ENCODE data around the gene ARID2.

Gene ARID2

GRCh38 chr12:45828402-45828801 lies 98.9 kb downstream of the ARID2 start:
- Histone ChIP-seq H3K27me3 (ENCODE audit: control insufficient read depth, insufficient read depth, low read length) (no peaks in the 10 kb centered on the region), H3K9me3 (replicated peaks; ENCODE audit: low read length) (no peaks in the 10 kb centered on the region), H3K4me3 (ENCODE audit: low read length) (no peak overlapping the region), H3K36me3 (ENCODE audit: insufficient read depth, low read length) (no peaks in the 10 kb centered on the region), H3K4me2 (ENCODE audit: low read length) (no peak overlapping the region), H3K9ac (ENCODE audit: low read depth, low read length) (no peak overlapping the region), H3K4me1 (ENCODE audit: control insufficient read depth, insufficient read depth, low read length) (no peaks in the 10 kb centered on the region)

GRCh38 chr12:45831590-45831989 lies 102.1 kb downstream of the ARID2 start:
- Histone ChIP-seq H3K36me3 (ENCODE audit: insufficient read depth, low read length) (peaks cover under 1% of the 10 kb centered on the region), H3K27me3 (ENCODE audit: control insufficient read depth, insufficient read depth, low read length) (no peaks in the 10 kb centered on the region), H3K9ac (ENCODE audit: low read depth, low read length) (no peak overlapping the region), H3K9me3 (replicated peaks; ENCODE audit: low read length) (no peaks in the 10 kb centered on the region), H3K4me3 (ENCODE audit: low read length) (no peak overlapping the region), H3K4me1 (ENCODE audit: control insufficient read depth, insufficient read depth, low read length) (no peaks in the 10 kb centered on the region), H3K4me2 (ENCODE audit: low read length) (no peak overlapping the region)

GRCh38 chr12:45833401-45833800 lies 103.9 kb downstream of the ARID2 start:
- Histone ChIP-seq H3K36me3 (ENCODE audit: insufficient read depth, low read length) (peaks cover 4% of the 10 kb centered on the region), H3K9me3 (replicated peaks; ENCODE audit: low read length) (no peaks in the 10 kb centered on the region), H3K4me2 (ENCODE audit: low read length) (no peak overlapping the region), H3K9ac (ENCODE audit: low read depth, low read length) (no peak overlapping the region), H3K4me3 (ENCODE audit: low read length) (no peak overlapping the region), H3K27me3 (ENCODE audit: control insufficient read depth, insufficient read depth, low read length) (no peaks in the 10 kb centered on the region), H3K4me1 (ENCODE audit: control insufficient read depth, insufficient read depth, low read length) (no peaks in the 10 kb centered on the region)

- no peak overlapping the region for H3K4me2 ChIP-seq (ENCODE audit: low read length)
- no peak overlapping the region for H3K9ac ChIP-seq (ENCODE audit: low read depth, low read length)
- H3K9me3 ChIP-seq (replicated peaks; ENCODE audit: low read length): no peaks in the 10 kb centered on the region
- peaks cover 4% of the 10 kb centered on the region for H3K4me1 ChIP-seq (ENCODE audit: control insufficient read depth, insufficient read depth, low read length)
- no peak overlapping the region for H3K4me3 ChIP-seq (ENCODE audit: low read length)
- H3K36me3 ChIP-seq (ENCODE audit: insufficient read depth, low read length): peaks cover 13% of the 10 kb centered on the region
- H3K27me3 ChIP-seq (ENCODE audit: control insufficient read depth, insufficient read depth, low read length): no peaks in the 10 kb centered on the region
These were observed 105.3 kb downstream of the ARID2 start for GRCh38 chr12:45834809-45835208.

GRCh38 chr12:45839917-45840316 lies 110.4 kb downstream of the ARID2 start:
- Histone ChIP-seq H3K4me3 (ENCODE audit: low read length) (no peak overlapping the region), H3K36me3 (ENCODE audit: insufficient read depth, low read length) (peaks cover 24% of the 10 kb centered on the region), H3K4me2 (ENCODE audit: low read length) (no peak overlapping the region), H3K4me1 (ENCODE audit: control insufficient read depth, insufficient read depth, low read length) (peaks cover 5% of the 10 kb centered on the region), H3K9ac (ENCODE audit: low read depth, low read length) (no peak overlapping the region), H3K27me3 (ENCODE audit: control insufficient read depth, insufficient read depth, low read length) (no peaks in the 10 kb centered on the region), H3K9me3 (replicated peaks; ENCODE audit: low read length) (no peaks in the 10 kb centered on the region)

- Histone ChIP-seq H3K4me1 (ENCODE audit: control insufficient read depth, insufficient read depth, low read length) (no peaks in the 10 kb centered on the region), H3K27me3 (ENCODE audit: control insufficient read depth, insufficient read depth, low read length) (no peaks in the 10 kb centered on the region), H3K4me2 (ENCODE audit: low read length) (no peak overlapping the region), H3K9ac (ENCODE audit: low read depth, low read length) (no peak overlapping the region), H3K9me3 (replicated peaks; ENCODE audit: low read length) (no peaks in the 10 kb centered on the region), H3K4me3 (ENCODE audit: low read length) (no peak overlapping the region), H3K36me3 (ENCODE audit: insufficient read depth, low read length) (peaks cover 42% of the 10 kb centered on the region)
These were observed 119.8 kb downstream of the ARID2 start for GRCh38 chr12:45849289-45849688.

- no peaks in the 10 kb centered on the region for H3K9me3 ChIP-seq (replicated peaks; ENCODE audit: low read length)
- peaks cover 42% of the 10 kb centered on the region for H3K36me3 ChIP-seq (ENCODE audit: insufficient read depth, low read length)
- H3K4me1 ChIP-seq (ENCODE audit: control insufficient read depth, insufficient read depth, low read length): no peaks in the 10 kb centered on the region
- no peak overlapping the region for H3K9ac ChIP-seq (ENCODE audit: low read depth, low read length)
- no peaks in the 10 kb centered on the region for H3K27me3 ChIP-seq (ENCODE audit: control insufficient read depth, insufficient read depth, low read length)
- H3K4me2 ChIP-seq (ENCODE audit: low read length): no peak overlapping the region
- no peak overlapping the region for H3K4me3 ChIP-seq (ENCODE audit: low read length)
These were observed 120.8 kb downstream of the ARID2 start for GRCh38 chr12:45850302-45850701.

GRCh38 chr12:45852508-45852907 lies 123.0 kb downstream of the ARID2 start:
- Histone ChIP-seq H3K27me3 (ENCODE audit: control insufficient read depth, insufficient read depth, low read length) (no peaks in the 10 kb centered on the region), H3K9ac (ENCODE audit: low read depth, low read length) (no peak overlapping the region), H3K4me1 (ENCODE audit: control insufficient read depth, insufficient read depth, low read length) (no peaks in the 10 kb centered on the region), H3K36me3 (ENCODE audit: insufficient read depth, low read length) (peaks cover 42% of the 10 kb centered on the region), H3K4me3 (ENCODE audit: low read length) (no peak overlapping the region), H3K9me3 (replicated peaks; ENCODE audit: low read length) (no peaks in the 10 kb centered on the region), H3K4me2 (ENCODE audit: low read length) (no peak overlapping the region)

- Histone ChIP-seq H3K4me1 (ENCODE audit: control insufficient read depth, insufficient read depth, low read length) (no peaks in the 10 kb centered on the region), H3K9ac (ENCODE audit: low read depth, low read length) (no peak overlapping the region), H3K4me3 (ENCODE audit: low read length) (no peak overlapping the region), H3K36me3 (ENCODE audit: insufficient read depth, low read length) (peaks cover 42% of the 10 kb centered on the region), H3K27me3 (ENCODE audit: control insufficient read depth, insufficient read depth, low read length) (no peaks in the 10 kb centered on the region), H3K9me3 (replicated peaks; ENCODE audit: low read length) (no peaks in the 10 kb centered on the region), H3K4me2 (ENCODE audit: low read length) (no peak overlapping the region)
These were observed 124.0 kb downstream of the ARID2 start for GRCh38 chr12:45853550-45853949.

GRCh38 chr12:45863332-45863731 lies 133.8 kb downstream of the ARID2 start:
- Histone ChIP-seq H3K4me2 (ENCODE audit: low read length) (no peak overlapping the region), H3K27me3 (ENCODE audit: control insufficient read depth, insufficient read depth, low read length) (no peaks in the 10 kb centered on the region), H3K36me3 (ENCODE audit: insufficient read depth, low read length) (peaks cover 5% of the 10 kb centered on the region), H3K4me3 (ENCODE audit: low read length) (no peak overlapping the region), H3K9me3 (replicated peaks; ENCODE audit: low read length) (no peaks in the 10 kb centered on the region), H3K9ac (ENCODE audit: low read depth, low read length) (no peak overlapping the region), H3K4me1 (ENCODE audit: control insufficient read depth, insufficient read depth, low read length) (no peaks in the 10 kb centered on the region)

GRCh38 chr12:45866299-45866698 lies 136.8 kb downstream of the ARID2 start:
- Histone ChIP-seq H3K4me3 (ENCODE audit: low read length) (no peak overlapping the region), H3K27me3 (ENCODE audit: control insufficient read depth, insufficient read depth, low read length) (no peaks in the 10 kb centered on the region), H3K4me2 (ENCODE audit: low read length) (no peak overlapping the region), H3K36me3 (ENCODE audit: insufficient read depth, low read length) (peaks cover 5% of the 10 kb centered on the region), H3K4me1 (ENCODE audit: control insufficient read depth, insufficient read depth, low read length) (no peaks in the 10 kb centered on the region), H3K9me3 (replicated peaks; ENCODE audit: low read length) (no peaks in the 10 kb centered on the region), H3K9ac (ENCODE audit: low read depth, low read length) (no peak overlapping the region)

GRCh38 chr12:45872446-45872845 lies 142.9 kb downstream of the ARID2 start:
- H3K36me3 ChIP-seq (ENCODE audit: insufficient read depth, low read length): peaks cover 14% of the 10 kb centered on the region
- H3K9me3 ChIP-seq (replicated peaks; ENCODE audit: low read length): no peaks in the 10 kb centered on the region
- no peak overlapping the region for H3K9ac ChIP-seq (ENCODE audit: low read depth, low read length)
- no peaks in the 10 kb centered on the region for H3K27me3 ChIP-seq (ENCODE audit: control insufficient read depth, insufficient read depth, low read length)
- no peaks in the 10 kb centered on the region for H3K4me1 ChIP-seq (ENCODE audit: control insufficient read depth, insufficient read depth, low read length)
- H3K4me2 ChIP-seq (ENCODE audit: low read length): no peak overlapping the region
- no peak overlapping the region for H3K4me3 ChIP-seq (ENCODE audit: low read length)

Measured in skeletal muscle satellite cell (primary cell).